Activated T-helper 1 cell treated with anti-CD3 and anti-CD28 coated beads, Interleukin-2, amount 50 U/mL, for 16 hours (primary cell): Measurements from ENCODE around the gene ADGRG6.
"Not testable (repeated sequence)": the region's sequence is repeated elsewhere in the genome, so short reads cannot be mapped to it uniquely, and the experiment has no call there.

Experiments
- DNase-seq, 2 donors: peaks; one replicate each; pipeline ENCODE4 v3.0.0-alpha.2; 2020; ENCODE audit warnings: low read depth in 1 of 2, low spot score in 1 of 2

ADGRG6 gene

DNA sequence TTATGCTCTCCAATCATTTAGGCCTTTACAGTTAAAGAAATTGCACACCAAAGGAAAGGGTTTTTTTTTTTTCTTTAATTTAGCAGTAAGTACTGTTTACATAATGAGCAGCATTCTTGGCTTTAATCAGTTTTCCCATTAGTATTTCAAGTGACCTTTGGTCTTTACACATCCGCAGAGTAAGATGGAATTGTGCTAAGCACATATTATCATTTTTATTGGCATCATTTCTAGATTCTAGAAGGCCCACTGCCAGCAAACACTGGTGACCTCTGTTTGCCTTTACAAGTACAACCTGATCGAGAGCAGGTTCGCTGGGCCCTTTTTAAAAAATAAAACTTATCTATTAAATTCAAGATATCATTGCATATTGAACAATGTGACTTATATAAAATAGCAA is 104.3 kb downstream of the ADGRG6 start:
- no peak for DNase-seq

GRCh38 chr6:142407685-142408273 is 106.0 kb downstream of the ADGRG6 start:
- no peak for DNase-seq

- no peak for DNase-seq
Measured at GRCh38 chr6:142408409-142408808, 106.6 kb downstream of the ADGRG6 start.

- no peak for DNase-seq
Measured at GRCh38 chr6:142409794-142410193, 108.0 kb downstream of the ADGRG6 start.

DNA sequence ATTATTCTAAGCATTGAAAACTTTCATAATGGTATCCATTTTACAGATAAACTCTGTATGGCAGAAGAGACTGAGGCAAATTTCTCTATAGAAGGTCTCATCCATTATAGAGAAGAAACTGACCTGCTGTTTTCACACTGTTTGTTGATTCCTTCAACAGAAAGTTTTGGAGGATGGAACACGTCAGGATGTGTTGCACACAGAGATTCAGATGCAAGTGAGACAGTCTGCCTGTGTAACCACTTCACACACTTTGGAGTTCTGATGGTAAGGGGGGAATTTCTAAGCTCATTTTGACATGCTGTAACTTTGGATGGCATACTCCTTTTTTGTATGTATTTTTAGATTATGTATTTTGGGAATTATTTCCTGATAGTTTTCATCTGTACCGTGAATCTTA is 109.3 kb downstream of the ADGRG6 start:
- no peak for DNase-seq

- no peak for DNase-seq
Measured at GRCh38 chr6:142412241-142412640, 110.4 kb downstream of the ADGRG6 start.

- DNase-seq, result no peak
Measured at GRCh38 chr6:142412658-142413057, 110.9 kb downstream of the ADGRG6 start.

GRCh38 chr6:142413111-142413510 is 111.3 kb downstream of the ADGRG6 start:
- DNase-seq, result no peak

DNA sequence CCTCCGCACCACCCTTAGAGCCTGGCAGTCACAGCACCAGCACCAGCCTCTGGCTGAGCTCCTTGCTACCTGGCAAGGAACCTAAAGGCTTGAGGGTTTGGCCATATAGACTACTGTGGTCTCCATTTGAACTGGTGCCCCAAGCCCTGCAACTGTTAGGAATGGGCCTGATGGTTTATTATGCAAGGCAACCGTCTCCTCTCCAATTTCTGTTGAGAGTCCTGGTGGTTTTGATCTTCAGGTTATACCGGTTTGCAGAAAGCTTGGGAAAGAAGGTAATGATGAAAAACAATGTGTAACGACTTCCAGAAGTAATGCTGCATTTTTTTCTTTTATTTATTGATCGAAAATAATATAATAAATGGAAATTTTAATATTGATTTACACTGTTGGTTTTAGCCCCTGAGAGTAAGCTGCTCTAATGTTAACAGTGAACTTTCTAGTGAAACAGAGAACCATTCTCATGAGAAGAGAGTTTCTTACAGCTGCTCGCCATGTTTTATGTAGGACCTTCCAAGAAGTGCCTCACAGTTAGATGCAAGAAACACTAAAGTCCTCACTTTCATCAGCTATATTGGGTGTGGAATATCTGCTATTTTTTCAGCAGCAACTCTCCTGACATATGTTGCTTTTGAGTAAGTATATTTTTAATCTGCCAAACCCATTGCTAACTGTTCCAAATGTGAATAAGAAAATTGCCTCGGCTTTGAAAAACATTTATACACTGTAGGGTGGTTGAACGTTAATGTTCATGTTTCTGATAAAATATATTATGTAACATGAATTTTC is 112.8 kb downstream of the ADGRG6 start:
- DNase-seq, result no peak

GRCh38 chr6:142416179-142416578 is 114.4 kb downstream of the ADGRG6 start:
- DNase-seq, result no peak

GRCh38 chr6:142416686-142417085 is 114.9 kb downstream of the ADGRG6 start:
- no peak for DNase-seq

GRCh38 chr6:142417331-142417750 is 115.5 kb downstream of the ADGRG6 start:
- no peak for DNase-seq

- DNase-seq, result no peak
Measured at GRCh38 chr6:142419071-142419470, 117.3 kb downstream of the ADGRG6 start.

DNA sequence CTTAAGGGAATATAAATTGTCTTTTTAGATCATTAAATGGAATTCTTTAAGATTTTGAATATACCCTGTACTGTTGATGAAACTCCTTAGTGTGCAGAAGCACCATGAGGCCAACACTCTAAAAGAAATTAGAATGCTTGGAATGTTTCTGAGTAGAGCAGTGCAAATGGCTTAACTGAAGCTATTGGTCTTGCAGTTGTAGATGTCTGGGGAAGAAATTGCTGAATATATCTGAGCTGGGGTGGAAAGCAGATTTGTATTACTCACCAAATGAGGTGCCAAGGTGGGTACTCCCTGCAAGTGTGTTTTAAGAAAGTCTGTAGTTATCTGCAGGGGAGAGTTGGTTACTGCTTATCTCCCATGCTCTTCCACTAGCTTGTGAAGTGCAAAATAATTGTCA is 119.0 kb downstream of the ADGRG6 start:
- DNase-seq, result no peak

GRCh38 chr6:142421285-142422117 is 119.7 kb downstream of the ADGRG6 start:
- no peak for DNase-seq

DNA sequence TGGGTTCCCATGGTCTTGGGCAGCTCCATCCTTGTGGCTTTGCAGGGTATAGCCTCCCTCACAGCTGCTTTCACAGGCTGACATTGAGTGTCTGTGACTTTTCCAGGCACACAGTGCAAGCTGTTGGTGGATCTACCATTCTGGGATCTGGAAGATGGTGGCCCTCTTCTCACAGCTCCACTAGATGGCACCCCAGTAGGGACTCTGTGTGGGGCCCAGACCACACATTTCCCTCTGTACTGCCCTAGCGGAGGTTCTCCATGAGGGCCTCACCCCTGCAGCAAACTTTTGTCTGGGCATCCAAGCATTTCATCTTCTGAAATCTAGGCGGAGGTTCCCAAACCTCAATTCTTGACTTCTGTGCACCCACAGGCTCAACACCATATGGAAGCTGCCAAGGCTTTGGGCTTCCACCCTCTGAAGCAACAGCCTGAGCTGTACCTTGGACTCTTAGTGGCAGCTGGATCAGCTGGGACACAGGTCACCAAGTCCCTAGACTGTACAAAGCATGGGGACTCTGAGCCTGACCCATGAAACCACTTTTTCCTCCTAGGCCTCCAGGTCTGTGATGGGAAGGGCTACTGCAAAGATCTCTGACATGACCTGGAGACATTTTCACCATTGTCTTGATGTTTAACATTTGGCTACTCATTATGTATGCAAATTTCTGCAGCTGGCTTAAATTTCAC is 124.8 kb downstream of the ADGRG6 start:
- not testable (repeated sequence) for DNase-seq

DNA sequence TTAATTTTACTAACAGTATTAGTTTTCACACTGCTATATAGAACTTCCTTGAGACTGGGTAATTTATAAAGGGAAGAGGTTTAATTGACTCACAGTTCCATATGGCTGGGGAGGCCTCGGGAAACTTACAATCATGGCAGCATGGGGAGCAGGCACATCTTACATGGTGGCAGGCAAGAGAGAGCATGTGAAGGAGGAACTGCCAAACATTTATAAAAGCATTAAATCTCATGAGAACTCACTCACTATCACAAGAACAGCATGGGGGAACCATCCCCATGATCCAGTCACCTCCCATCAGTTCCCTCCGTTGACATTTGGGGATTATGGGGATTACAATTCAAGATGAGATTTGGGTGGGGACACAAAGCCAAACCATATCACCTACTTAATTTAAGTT is 126.7 kb downstream of the ADGRG6 start:
- not testable (repeated sequence) for DNase-seq

GRCh38 chr6:142429195-142429594 is 127.4 kb downstream of the ADGRG6 start:
- no peak for DNase-seq

- DNase-seq, result no peak
Measured at GRCh38 chr6:142433419-142433818, 131.6 kb downstream of the ADGRG6 start.

- DNase-seq, result no peak
Measured at GRCh38 chr6:142438898-142439297, 137.1 kb downstream of the ADGRG6 start.

- no peak for DNase-seq
Measured at GRCh38 chr6:142440600-142441293, 138.9 kb downstream of the ADGRG6 start.
